Measurements from ENCODE around the gene PPIA.
"Not testable (repeated sequence)": the region's sequence is repeated elsewhere in the genome, so short reads cannot be mapped to it uniquely, and the experiment has no call there.

- TF ChIP-seq EP300, POLR2A, CTCF, POLR2AphosphoS5 (IDR thresholded peaks at IDR 0.05): not testable (repeated sequence)
Measured at GRCh38 chr7:44846390-44846789, 49.9 kb downstream of the PPIA start.

Measured in gastroesophageal sphincter (tissue), 3 donors.